Spleen (tissue), 7 donors: ENCODE results near the gene POLR2H.

ENCODE experiments used
- CTCF ChIP-seq, 11 experiments: fragments of 200-600 bp in 7 of 11; fragments of 450-650 bp in 4 of 11; sonication (generic) in 4 of 11; IDR thresholded peaks in 8 of 11; conservative IDR thresholded peaks in 3 of 11; 1 replicate in 7 of 11; 2 replicates in 4 of 11; pipeline versions ENCODE4 v1.4.0 to v1.8.0; 2016 to 2021; ENCODE audit warnings: antibody characterized with exemption in 11 of 11, inconsistent platforms in 4 of 11, mild to moderate bottlenecking in 1 of 11
- POLR2A ChIP-seq, 3 donors: fragments of 450-650 bp; IDR thresholded peaks; one replicate each; pipeline ENCODE4 v1.5.1; 2017; ENCODE audit warnings: antibody characterized with exemption in 3 of 3, mild to moderate bottlenecking in 1 of 3
- POLR2AphosphoS5 ChIP-seq, 3 donors: sonication (generic); formaldehyde crosslinking; IDR thresholded peaks; one replicate each; pipeline ENCODE4 v1.5.1; 2017; ENCODE audit warnings: antibody characterized with exemption in 3 of 3
- donor health status: DM: no; HTN: no; CAD: no; lungs with moderate emphysema.
- donor health status: DM: no; HTN: no; CAD: no.
- donor health status: DM: no; HTN: no; CAD: no.

- TF ChIP-seq CTCF (IDR thresholded peaks at IDR 0.05 in 8 of 11, conservative IDR thresholded peaks at IDR 0.05 in 3 of 11) (no peak), POLR2AphosphoS5 (IDR thresholded peaks at IDR 0.05) (no peak), POLR2A (IDR thresholded peaks at IDR 0.05) (no peak)
Observed at GRCh38 chr3:184391266-184391665, 29.8 kb downstream of the POLR2H start.
